Fibroblast of lung (primary cell): ENCODE data around the gene SERTAD3. TPM values are rescaled to one million over a fixed set of nuclear protein-coding genes. Genes with fewer than 3 reads are reported as not detected.

Experiments
- DNase-seq, 2 donors: peaks; one replicate each; pipeline versions ENCODE4 v3.0.0 to v3.0.0-alpha.2; 2010; ENCODE audit warnings: low read depth in 2 of 2
- H2AFZ ChIP-seq: 2 replicates; pipeline ENCODE4 v1.5.1; 2012; ENCODE audit warnings: low read length, control low read depth, inconsistent platforms
- H3K27ac ChIP-seq: 2 replicates; pipeline ENCODE4 v1.5.1; 2011; ENCODE audit warnings: low read length, control low read depth; ENCODE audit not compliant: insufficient read depth
- H3K27me3 ChIP-seq: 2 replicates; pipeline ENCODE4 v1.5.1; 2011; ENCODE audit warnings: mild to moderate bottlenecking, low read length; ENCODE audit not compliant: control insufficient read depth, insufficient read depth
- H3K36me3 ChIP-seq: 2 replicates; pipeline ENCODE4 v1.5.1; 2011; ENCODE audit warnings: low read length; ENCODE audit not compliant: control insufficient read depth, insufficient read depth
- H3K4me1 ChIP-seq: 2 replicates; pipeline ENCODE4 v1.5.1; 2011; ENCODE audit warnings: low read length; ENCODE audit not compliant: control insufficient read depth, insufficient read depth; ENCODE audit errors: extremely low read depth
- H3K4me2 ChIP-seq: 2 replicates; pipeline ENCODE4 v1.5.1; 2011; ENCODE audit warnings: low read length, control low read depth; ENCODE audit not compliant: insufficient read depth; ENCODE audit errors: extremely low read depth
- H3K4me3 ChIP-seq, 4 experiments: fragments of 200-600 bp in 1 of 4; sonication (generic) in 1 of 4; replicated peaks in 1 of 4; 2 replicates each; pipeline ENCODE4 v1.5.1; 2011 to 2016; ENCODE audit warnings: low read length in 4 of 4, low read depth in 3 of 4, mild to moderate bottlenecking in 3 of 4, control low read depth in 2 of 4, inconsistent platforms in 1 of 4, mixed read lengths in 1 of 4; ENCODE audit not compliant: insufficient read depth in 1 of 4; ENCODE audit errors: control extremely low read depth in 1 of 4
- H3K79me2 ChIP-seq: 2 replicates; pipeline ENCODE4 v1.5.1; 2012; ENCODE audit warnings: mild to moderate bottlenecking, low read length, inconsistent platforms; ENCODE audit not compliant: control insufficient read depth, insufficient read depth
- H3K9ac ChIP-seq: 2 replicates; pipeline ENCODE4 v1.5.1; 2011; ENCODE audit warnings: mild to moderate bottlenecking, low read length, control low read depth; ENCODE audit not compliant: insufficient read depth
- H3K9me3 ChIP-seq: 2 replicates; pipeline ENCODE4 v1.5.1; 2012; ENCODE audit warnings: low read depth, low read length; ENCODE audit not compliant: control insufficient read depth, insufficient read depth
- H4K20me1 ChIP-seq: 2 replicates; pipeline ENCODE4 v1.5.1; 2011; ENCODE audit warnings: low read length; ENCODE audit not compliant: control insufficient read depth, insufficient read depth; ENCODE audit errors: extremely low read depth
- EZH2 ChIP-seq: IDR thresholded peaks from 2 replicates; pipeline ENCODE4 v1.5.1; 2012; ENCODE audit warnings: low read length, control low read depth, mild to moderate bottlenecking; ENCODE audit errors: missing control alignments
- polyA plus RNA-seq, 2 donors: library from polyadenylated mRNA; depleted of rRNA in 1 of 2; stranded (reverse) in 1 of 2; unstranded in 1 of 2; fragments of >200 nt; gene quantifications; 2 replicates each; pipeline ENCODE4 v1.2.1, GENCODE V29; 2011 to 2012; ENCODE audit warnings: missing spikeins in 1 of 2
- total RNA-seq: library from RNA; depleted of rRNA; stranded (reverse); fragments of >200 nt; gene quantifications from 2 replicates; pipeline ENCODE4 v1.2.1, GENCODE V29; 2014
- TF ChIP-seq, protein P1 (sequence below), 2 donors: IDR thresholded peaks in 1 of 2; conservative IDR thresholded peaks in 1 of 2; 1 replicate in 1 of 2; 2 replicates in 1 of 2; pipeline ENCODE4 v1.5.1; 2011 to 2012; ENCODE audit warnings: low read length in 2 of 2, control low read depth in 1 of 2, inconsistent platforms in 1 of 2, low read depth in 1 of 2, mild to moderate bottlenecking in 1 of 2

Gene SERTAD3
- total and polyA plus RNA-seq, 2 donors (not counting 1 experiment from before 2014, with no cell fraction given) = 22.3 to 24.8 TPM

DNA sequence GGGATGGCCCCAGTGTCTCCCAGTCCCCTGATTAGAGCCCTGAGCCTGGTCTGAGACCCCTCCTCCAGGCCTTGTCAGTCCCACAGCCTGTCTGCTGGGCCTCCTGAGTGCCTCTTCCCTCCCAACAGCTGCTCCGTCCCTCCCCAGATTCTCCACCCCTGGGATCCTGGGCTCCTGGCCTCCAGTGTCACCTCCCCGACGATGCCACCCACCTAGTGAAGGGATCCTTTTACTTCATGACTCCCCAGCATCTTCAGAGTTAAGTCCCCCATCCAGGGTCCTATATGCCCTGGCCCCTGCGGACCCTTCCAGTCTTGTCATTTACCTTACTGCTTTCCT, 26.5 kb downstream of the SERTAD3 start:
- H2AFZ ChIP-seq = no peak overlapping the region

GRCh38 chr19:40416918-40417642, 27.1 kb downstream of the SERTAD3 start:
- H3K27ac ChIP-seq = no peak overlapping the region
- peak overlapping the region; percentile 69 for H2AFZ ChIP-seq
- H3K4me2 ChIP-seq = no peak overlapping the region
- no peaks in the 10 kb centered on the region for H3K9me3 ChIP-seq
- H3K27me3 ChIP-seq = no peaks in the 10 kb centered on the region
- H3K9ac ChIP-seq = no peak overlapping the region
- H4K20me1 ChIP-seq = no peaks in the 10 kb centered on the region
- no peaks in the 10 kb centered on the region for H3K79me2 ChIP-seq
- no peak overlapping the region for H3K4me3 ChIP-seq
- TF ChIP-seq, protein P1, sequence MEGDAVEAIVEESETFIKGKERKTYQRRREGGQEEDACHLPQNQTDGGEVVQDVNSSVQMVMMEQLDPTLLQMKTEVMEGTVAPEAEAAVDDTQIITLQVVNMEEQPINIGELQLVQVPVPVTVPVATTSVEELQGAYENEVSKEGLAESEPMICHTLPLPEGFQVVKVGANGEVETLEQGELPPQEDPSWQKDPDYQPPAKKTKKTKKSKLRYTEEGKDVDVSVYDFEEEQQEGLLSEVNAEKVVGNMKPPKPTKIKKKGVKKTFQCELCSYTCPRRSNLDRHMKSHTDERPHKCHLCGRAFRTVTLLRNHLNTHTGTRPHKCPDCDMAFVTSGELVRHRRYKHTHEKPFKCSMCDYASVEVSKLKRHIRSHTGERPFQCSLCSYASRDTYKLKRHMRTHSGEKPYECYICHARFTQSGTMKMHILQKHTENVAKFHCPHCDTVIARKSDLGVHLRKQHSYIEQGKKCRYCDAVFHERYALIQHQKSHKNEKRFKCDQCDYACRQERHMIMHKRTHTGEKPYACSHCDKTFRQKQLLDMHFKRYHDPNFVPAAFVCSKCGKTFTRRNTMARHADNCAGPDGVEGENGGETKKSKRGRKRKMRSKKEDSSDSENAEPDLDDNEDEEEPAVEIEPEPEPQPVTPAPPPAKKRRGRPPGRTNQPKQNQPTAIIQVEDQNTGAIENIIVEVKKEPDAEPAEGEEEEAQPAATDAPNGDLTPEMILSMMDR (conservative IDR thresholded peaks at IDR 0.05 in 1 of 2, IDR thresholded peaks at IDR 0.05 in 1 of 2; ENCODE audit: low read depth in 1 of 2, low read length in 2 of 2) = no peak
- no peak for TF ChIP-seq EZH2
- peaks cover 9% of the 10 kb centered on the region for H3K4me1 ChIP-seq
- DNase-seq = no peak
- H3K36me3 ChIP-seq = no peaks in the 10 kb centered on the region

More for the DNA sequence above, 26.5 kb downstream of the SERTAD3 start:
- H3K79me2 ChIP-seq = peaks cover 5% of the 10 kb centered on the region
- TF ChIP-seq, protein P1 (conservative IDR thresholded peaks at IDR 0.05 in 1 of 2, IDR thresholded peaks at IDR 0.05 in 1 of 2; ENCODE audit: low read depth in 1 of 2, low read length in 2 of 2) = no peak
- TF ChIP-seq EZH2 = no peak
- no peak overlapping the region for H3K4me2 ChIP-seq
- H3K27ac ChIP-seq = no peak overlapping the region
- H3K4me3 ChIP-seq = no peak overlapping the region
- H4K20me1 ChIP-seq = no peaks in the 10 kb centered on the region
- no peak overlapping the region for H3K9ac ChIP-seq
- DNase-seq = no peak
- no peaks in the 10 kb centered on the region for H3K9me3 ChIP-seq
- H3K36me3 ChIP-seq = peaks cover 2% of the 10 kb centered on the region
- H3K4me1 ChIP-seq = peaks cover 11% of the 10 kb centered on the region
- no peaks in the 10 kb centered on the region for H3K27me3 ChIP-seq

- Histone ChIP-seq H3K9ac (no peak overlapping the region), H3K4me3 (no peak overlapping the region), H3K4me2 (no peak overlapping the region), H3K79me2 (no peaks in the 10 kb centered on the region), H3K9me3 (no peaks in the 10 kb centered on the region), H3K27me3 (no peaks in the 10 kb centered on the region), H4K20me1 (no peaks in the 10 kb centered on the region), H2AFZ (no peak overlapping the region), H3K36me3 (no peaks in the 10 kb centered on the region), H3K27ac (no peak overlapping the region), H3K4me1 (peaks cover 6% of the 10 kb centered on the region)
- TF ChIP-seq, protein P1 (conservative IDR thresholded peaks at IDR 0.05 in 1 of 2, IDR thresholded peaks at IDR 0.05 in 1 of 2; ENCODE audit: low read depth in 1 of 2, low read length in 2 of 2) = no peak
- no peak for TF ChIP-seq EZH2
- no peak for DNase-seq
These were observed 28.4 kb downstream of the SERTAD3 start for GRCh38 chr19:40415768-40416167.
